HG03060 (cell line): Measurements from ENCODE around the gene TBC1D3I.
"Not testable (repeated sequence)": the region's sequence is repeated elsewhere in the genome, so short reads cannot be mapped to it uniquely, and the experiment has no call there.

Experiments used
- ATAC-seq: cut with Tn5 transposase; IDR thresholded peaks from one replicate; pipeline ENCODE4 v1.9.1; 2021; ENCODE audit warnings: low read depth, moderate number of reproducible peaks; ENCODE audit not compliant: unreplicated experiment

TBC1D3I gene

DNA sequence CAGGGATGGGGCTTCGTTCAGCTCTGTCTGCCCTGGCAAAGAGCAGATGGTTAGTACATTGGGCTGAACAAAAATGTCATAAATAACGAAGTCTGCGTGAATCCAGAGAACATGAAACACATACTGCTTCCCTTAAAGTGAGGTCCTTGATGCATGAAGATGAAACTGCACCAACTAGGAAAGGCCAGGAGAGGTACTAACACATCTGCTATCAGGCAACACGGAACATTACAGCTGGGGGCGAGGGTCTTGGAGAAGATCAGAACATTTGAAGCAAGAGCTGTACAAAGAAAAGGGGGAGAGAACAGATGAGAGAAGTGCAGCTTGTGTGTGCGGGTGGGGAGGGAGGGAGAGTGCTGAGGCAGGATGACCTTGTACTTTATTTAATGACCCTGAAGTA is 57.0 kb downstream of the TBC1D3I start:
- ATAC-seq: not testable (repeated sequence)

DNA sequence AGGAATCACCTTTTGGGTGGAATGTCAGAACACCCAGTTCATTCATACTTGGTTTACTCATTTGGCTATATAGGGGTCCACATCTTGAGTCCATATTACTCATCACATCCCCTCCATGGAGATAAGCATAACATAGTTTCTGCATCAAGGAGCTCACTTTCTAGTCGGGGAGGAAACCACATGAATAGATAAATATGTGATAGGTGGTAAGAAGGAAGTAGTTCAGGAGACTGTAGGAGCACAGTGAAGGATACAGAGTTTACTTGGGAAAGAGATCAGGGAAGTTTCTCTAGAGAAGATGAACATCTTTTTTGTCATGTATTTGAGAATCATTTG is 57.9 kb downstream of the TBC1D3I start:
- ATAC-seq: not testable (repeated sequence)

DNA sequence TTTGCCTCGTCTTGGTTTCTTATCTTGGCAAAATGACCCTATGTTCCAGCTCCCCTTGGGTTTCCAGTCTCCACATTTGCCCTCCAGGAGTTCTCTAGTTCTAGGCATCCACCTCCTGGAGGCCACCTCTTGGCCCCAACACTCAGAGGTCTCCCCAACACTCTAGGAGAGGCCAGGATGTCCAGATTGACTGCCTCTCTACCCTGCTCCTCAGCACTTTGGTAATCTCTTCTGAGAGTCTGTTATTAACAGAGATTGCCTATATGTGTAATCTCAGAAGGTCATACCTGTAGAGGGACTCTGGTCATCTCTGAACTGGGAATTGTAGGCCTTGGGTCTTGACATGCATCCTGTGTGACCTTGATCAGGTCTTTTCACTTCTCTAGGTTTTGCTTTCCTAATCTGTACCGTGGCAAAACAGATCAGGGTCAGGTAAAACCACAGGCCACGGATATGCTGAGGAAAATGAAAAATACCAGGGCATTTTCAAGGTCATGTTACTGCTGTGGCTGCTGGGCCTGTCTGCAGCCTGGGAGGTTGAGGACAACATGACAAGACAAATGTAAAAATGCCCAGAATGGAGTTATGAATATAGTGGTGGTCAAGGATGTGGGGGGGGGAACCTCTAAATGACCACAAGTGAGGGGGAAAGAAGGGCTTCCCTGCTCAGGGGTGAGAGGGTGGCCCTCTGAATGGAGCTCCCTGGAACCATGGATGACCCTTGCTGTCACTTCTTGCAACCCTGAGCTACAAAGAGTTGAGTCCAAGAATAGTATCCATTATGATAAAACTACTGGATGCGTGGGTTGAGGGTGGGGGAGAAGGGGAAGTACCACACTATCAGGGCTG is 58.5 kb downstream of the TBC1D3I start:
- no peak for ATAC-seq

DNA sequence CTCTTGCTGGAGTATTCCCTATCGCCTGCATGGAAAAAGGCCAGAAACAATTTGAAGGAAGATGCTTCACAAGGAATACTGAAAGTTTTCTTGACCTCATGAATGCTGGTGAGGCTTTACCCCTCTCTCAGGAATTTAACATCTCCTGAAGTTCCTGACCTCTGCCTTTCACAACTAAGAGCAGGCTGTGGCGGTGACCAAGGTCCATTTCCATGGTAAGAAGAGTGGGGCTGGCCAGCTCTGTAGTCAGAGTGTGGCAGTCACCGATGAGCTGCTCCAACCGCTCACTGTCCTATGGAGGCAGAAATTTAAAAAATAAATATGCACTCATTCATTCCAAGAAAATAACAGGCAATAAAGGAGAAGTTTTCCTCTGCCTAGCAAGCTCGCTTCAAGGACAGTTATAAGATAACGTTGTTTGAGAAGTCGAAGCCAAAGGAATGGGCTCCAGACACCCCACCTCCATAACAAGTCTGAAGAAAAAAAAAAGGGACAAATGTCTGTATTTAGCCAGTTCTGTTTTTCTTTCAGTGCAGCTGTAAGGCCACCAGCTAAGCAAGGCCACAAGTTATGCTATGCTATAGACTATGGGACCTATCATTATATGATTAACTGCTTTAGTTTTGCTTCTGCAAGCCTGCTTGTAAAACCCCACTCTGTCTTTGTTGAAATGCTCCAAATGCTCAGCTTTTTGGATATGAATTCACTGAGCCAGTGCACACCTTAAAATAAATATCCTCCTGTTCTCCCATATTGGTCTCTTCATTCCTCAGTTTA is 59.5 kb downstream of the TBC1D3I start:
- no peak for ATAC-seq
